Iris pigment epithelial cell (primary cell): ENCODE data around the gene EHBP1.
"Not testable (repeated sequence)": the region's sequence is repeated elsewhere in the genome, so short reads cannot be mapped to it uniquely, and the experiment has no call there.

ENCODE experiments used
- DNase-seq: peaks from one replicate; pipeline ENCODE4 v3.0.0-alpha.2; 2011; ENCODE audit warnings: low read depth

EHBP1 gene

GRCh38 chr2:62705859-62706720 is 577 bp downstream of the EHBP1 start:
- DNase-seq, result peak; percentile 38

GRCh38 chr2:62706721-62707521 is 1.4 kb downstream of the EHBP1 start:
- no peak for DNase-seq

- no peak for DNase-seq
These were observed 3.2 kb downstream of the EHBP1 start for GRCh38 chr2:62708751-62709150.

GRCh38 chr2:62711832-62712494 is 6.5 kb downstream of the EHBP1 start:
- no peak for DNase-seq

- not testable (repeated sequence) for DNase-seq
These were observed 7.7 kb downstream of the EHBP1 start for GRCh38 chr2:62713196-62713595.

- DNase-seq, result peak; percentile 17
These were observed 8.3 kb downstream of the EHBP1 start for GRCh38 chr2:62713837-62714236.

GRCh38 chr2:62716768-62717167 is 11.3 kb downstream of the EHBP1 start:
- no peak for DNase-seq

GRCh38 chr2:62717503-62718081 is 12.1 kb downstream of the EHBP1 start:
- DNase-seq, result no peak

GRCh38 chr2:62718225-62718822 is 12.8 kb downstream of the EHBP1 start:
- DNase-seq, result no peak

- DNase-seq, result no peak
These were observed 14.2 kb downstream of the EHBP1 start for GRCh38 chr2:62719757-62720156.

- no peak for DNase-seq
These were observed 17.2 kb downstream of the EHBP1 start for GRCh38 chr2:62722679-62723078.

- DNase-seq, result no peak
These were observed 17.7 kb downstream of the EHBP1 start for GRCh38 chr2:62723253-62723652.

GRCh38 chr2:62724106-62724505 is 18.6 kb downstream of the EHBP1 start:
- DNase-seq, result peak; percentile 42

GRCh38 chr2:62724886-62725711 is 19.6 kb downstream of the EHBP1 start:
- no peak for DNase-seq

- no peak for DNase-seq
These were observed 20.2 kb downstream of the EHBP1 start for GRCh38 chr2:62725712-62726055.

GRCh38 chr2:62727259-62727867 is 21.9 kb downstream of the EHBP1 start:
- no peak for DNase-seq

GRCh38 chr2:62727876-62728566 is 22.5 kb downstream of the EHBP1 start:
- no peak for DNase-seq

GRCh38 chr2:62731275-62731674 is 25.8 kb downstream of the EHBP1 start:
- DNase-seq, result no peak

- DNase-seq, result no peak
These were observed 26.8 kb downstream of the EHBP1 start for GRCh38 chr2:62732262-62732777.

- DNase-seq, result no peak
These were observed 28.0 kb downstream of the EHBP1 start for GRCh38 chr2:62733546-62733945.
